GM19324 (cell line): ENCODE data around the gene BTBD6.

ENCODE experiments used
- ATAC-seq: cut with Tn5 transposase; IDR thresholded peaks from one replicate; pipeline ENCODE4 v1.9.1; 2021; ENCODE audit warnings: mild to moderate bottlenecking, moderate library complexity; ENCODE audit not compliant: unreplicated experiment, low FRiP score

BTBD6 gene

GRCh38 chr14:105248368-105249181 is at the start of gene BTBD6:
Gene BTBD6, plus strand, starts transcription at chr14:105248533. Its CDS starts 179 bp downstream, at chr14:105248712.
- ATAC-seq: peak; percentile 73

GRCh38 chr14:105198588-105198987 is 49.7 kb upstream of the BTBD6 start:
- no peak for ATAC-seq

- ATAC-seq: no peak
Observed at GRCh38 chr14:105199093-105199492, 49.2 kb upstream of the BTBD6 start.

- no peak for ATAC-seq
Observed at GRCh38 chr14:105200074-105200473, 48.3 kb upstream of the BTBD6 start.

GRCh38 chr14:105200641-105201040 is 47.7 kb upstream of the BTBD6 start:
- ATAC-seq: no peak

- no peak for ATAC-seq
Observed at GRCh38 chr14:105201156-105201924, 47.0 kb upstream of the BTBD6 start.

GRCh38 chr14:105201925-105202513 is 46.3 kb upstream of the BTBD6 start:
- no peak for ATAC-seq

- no peak for ATAC-seq
Observed at GRCh38 chr14:105203057-105203531, 45.2 kb upstream of the BTBD6 start.

GRCh38 chr14:105203701-105204100 is 44.6 kb upstream of the BTBD6 start:
- ATAC-seq: no peak

GRCh38 chr14:105204206-105204930 is 44.0 kb upstream of the BTBD6 start:
- no peak for ATAC-seq

GRCh38 chr14:105204931-105205672 is 43.2 kb upstream of the BTBD6 start:
- no peak for ATAC-seq

- ATAC-seq: no peak
Observed at GRCh38 chr14:105205673-105206208, 42.6 kb upstream of the BTBD6 start.

GRCh38 chr14:105206873-105207272 is 41.5 kb upstream of the BTBD6 start:
- ATAC-seq: no peak

GRCh38 chr14:105207460-105207901 is 40.9 kb upstream of the BTBD6 start:
- ATAC-seq: no peak

- ATAC-seq: no peak
Observed at GRCh38 chr14:105207996-105208737, 40.2 kb upstream of the BTBD6 start.

- ATAC-seq: no peak
Observed at GRCh38 chr14:105208738-105209075, 39.6 kb upstream of the BTBD6 start.

- ATAC-seq: no peak
Observed at GRCh38 chr14:105209091-105209490, 39.2 kb upstream of the BTBD6 start.

GRCh38 chr14:105209646-105210045 is 38.7 kb upstream of the BTBD6 start:
- ATAC-seq: no peak
